HG02938 (cell line): Measurements from ENCODE around the gene IQSEC1.

Source experiments
- ATAC-seq: cut with Tn5 transposase; IDR thresholded peaks from one replicate; pipeline ENCODE4 v1.9.1; 2021; ENCODE audit warnings: mild to moderate bottlenecking, moderate library complexity; ENCODE audit not compliant: unreplicated experiment

IQSEC1 gene

DNA sequence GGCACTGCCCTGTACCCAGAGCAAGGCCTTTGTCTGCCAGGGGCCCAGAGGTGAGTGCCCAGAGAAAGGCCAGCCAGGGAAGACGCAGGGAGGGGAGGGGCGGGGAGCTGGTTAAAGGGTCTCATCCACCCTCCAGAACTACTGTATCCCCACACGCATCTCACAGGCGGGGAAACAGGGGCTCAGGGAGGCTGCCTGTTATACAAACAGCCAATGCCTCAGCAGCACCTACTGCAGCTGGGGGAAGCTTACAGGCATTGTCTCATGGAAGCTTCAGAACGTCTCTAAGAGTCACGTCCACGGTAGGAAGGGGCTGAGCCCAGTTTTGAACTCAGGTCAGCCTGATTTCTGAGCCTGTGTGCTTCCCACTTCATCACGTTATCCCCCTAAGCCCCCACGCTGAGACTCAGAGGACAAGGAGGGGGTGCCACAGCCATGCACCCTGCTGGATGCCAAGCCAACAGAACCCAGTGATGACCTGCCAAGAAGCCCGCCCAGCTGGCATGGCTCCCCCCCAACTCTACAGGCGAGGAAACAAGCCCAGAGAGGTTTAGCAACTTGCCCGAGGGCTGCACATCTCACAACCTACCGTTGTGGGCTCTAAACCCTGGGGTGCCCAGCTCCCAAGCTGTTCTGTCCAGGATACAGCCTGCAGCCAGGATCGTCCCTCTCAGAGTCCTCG is 54.5 kb downstream of the IQSEC1 start:
- ATAC-seq = no peak

DNA sequence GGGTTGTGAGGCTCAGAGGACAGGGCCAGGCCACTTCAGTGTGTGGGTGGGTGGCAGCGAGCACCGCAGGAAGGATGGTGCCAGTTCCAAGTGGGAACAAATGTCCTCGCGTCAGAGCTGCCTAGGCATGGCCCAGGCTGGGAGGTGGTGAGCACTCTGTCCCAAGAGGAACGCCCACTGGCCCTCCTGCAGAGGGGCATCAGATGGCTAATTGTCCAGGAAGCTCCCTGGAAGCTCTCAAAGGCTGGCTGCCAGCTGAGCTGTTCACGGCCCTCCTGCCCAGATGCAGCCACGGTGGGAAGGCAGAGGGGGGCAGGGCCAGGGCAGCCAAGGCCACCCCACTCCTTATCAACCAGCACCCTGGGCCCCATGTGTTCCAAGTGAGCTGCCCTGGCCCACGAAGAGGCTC is 55.2 kb downstream of the IQSEC1 start:
- no peak for ATAC-seq

DNA sequence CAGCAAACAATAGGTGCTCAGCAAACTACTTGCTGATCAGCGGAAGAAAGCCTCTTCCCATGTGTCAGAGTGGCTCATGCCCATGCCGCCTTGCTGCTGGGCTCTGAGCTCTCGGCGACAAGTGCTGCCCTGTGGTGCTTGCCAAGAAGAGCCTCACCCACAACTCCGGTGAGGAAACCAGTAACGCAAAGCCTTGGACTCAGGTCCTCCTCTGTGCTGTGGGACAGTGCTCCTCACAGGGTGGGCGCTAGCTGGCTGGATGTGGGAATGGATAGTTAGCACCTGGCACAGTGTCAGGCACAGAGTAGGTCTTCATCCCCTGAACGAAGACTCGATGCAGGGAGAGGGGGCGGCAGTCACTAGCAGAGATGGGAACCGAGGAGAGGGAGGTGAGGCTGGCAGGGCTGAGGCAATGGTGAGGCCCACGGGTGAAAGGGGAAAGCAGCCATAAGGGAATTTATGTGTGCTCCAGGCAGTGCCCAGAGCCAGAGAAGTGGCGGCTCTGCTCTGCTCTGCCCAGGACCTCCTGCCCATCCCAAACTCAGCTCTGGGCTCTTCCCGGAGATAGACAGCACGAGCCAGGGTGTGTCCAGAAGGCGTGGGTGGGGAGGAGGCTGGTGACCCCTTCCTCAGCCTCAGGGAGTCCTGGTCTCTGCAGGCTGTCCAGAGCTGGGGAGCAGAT is 55.7 kb downstream of the IQSEC1 start:
- ATAC-seq = no peak

DNA sequence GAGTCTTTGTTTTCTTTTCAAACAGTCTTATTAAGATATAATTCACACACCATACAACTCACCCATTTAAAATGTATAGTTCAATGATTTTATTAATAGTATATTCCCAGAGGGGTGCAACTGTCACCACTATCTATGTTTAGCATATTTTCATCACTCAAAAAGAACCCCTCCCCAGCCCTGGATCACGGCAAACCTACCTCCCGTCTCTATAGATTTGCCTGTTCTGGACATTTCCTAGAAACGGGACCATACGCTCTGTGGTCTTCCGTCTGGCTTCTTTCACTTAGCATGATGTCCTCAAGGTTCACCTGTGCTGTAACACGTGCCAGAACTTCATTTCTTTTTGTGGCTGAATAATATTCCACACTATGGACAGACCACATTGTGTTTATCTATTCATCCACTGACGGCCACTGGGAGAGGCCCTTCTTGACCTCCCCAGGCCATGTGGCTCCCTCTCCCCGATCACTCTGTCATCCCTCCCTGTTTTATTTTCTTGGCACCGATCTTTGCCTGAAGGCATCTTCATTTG is 56.4 kb downstream of the IQSEC1 start:
- ATAC-seq = no peak

DNA sequence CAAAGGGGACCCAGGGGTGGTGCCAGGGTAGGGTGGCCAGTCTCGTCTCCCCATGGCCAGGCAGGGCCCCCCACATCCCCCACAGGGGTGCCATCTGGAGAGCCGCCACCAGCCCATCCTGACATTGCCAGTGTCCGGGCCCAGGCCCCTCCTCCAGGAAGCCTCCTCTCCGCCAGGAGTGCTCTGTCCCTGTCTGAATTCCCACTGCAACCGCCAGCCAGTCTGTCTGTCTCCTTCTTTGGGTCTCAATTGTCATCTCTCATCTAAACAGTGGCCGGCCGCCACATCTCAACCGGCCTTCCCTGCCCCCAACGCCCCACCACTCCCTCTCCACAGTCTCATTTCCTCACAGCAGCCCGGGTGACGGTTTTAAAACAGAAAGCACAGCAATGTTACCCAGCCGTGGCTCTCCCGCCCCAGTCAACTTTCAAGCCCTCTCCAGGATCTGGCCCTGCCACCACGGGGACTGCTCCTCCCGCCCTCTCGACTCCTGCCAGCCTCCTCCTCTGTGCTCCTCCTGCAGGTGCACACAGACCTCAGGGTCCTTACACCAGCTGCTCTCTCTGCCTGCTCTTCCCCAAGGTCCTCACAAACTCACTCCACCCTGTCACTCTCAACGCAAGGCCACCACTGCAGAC is 57.0 kb downstream of the IQSEC1 start:
- peak; percentile 32 for ATAC-seq

DNA sequence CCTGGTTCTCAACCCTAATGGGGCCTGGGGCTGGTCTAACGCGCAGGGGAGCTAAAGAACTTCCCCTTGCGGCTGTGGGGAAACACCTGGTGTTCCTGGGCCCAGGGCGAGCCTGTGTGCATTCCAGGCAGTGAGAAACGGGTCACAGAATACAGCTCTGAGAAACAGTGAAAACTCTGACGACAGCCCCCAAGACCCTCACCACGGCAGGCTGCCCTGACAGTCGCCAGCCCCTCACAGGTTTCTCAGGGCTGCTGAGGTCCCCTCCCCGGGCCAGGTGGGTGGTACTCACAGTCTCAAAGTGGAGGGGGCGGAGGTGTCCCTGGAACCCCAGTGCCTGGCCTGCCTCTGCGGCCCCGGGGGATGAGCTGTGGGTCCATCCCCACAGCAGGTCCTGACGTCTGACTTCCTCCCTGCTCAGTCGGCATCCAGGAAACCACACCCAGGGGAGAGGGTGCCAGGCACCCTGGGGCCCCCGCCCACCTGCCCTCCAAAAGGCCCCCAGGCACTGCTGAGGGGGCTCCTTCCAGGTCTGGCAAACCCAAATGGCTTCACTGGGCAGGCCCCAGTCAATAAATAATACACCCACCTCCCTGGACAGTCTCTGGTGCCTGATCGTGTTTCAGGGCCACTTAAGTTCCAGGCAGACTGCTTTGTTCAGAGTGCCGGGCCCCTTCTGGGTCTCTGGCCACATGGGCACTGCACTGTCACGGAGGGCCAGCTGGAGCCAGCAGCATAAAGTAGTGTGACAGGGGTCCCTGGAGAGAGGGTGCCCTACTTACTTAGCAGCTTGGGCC is 57.7 kb downstream of the IQSEC1 start:
- ATAC-seq = no peak

DNA sequence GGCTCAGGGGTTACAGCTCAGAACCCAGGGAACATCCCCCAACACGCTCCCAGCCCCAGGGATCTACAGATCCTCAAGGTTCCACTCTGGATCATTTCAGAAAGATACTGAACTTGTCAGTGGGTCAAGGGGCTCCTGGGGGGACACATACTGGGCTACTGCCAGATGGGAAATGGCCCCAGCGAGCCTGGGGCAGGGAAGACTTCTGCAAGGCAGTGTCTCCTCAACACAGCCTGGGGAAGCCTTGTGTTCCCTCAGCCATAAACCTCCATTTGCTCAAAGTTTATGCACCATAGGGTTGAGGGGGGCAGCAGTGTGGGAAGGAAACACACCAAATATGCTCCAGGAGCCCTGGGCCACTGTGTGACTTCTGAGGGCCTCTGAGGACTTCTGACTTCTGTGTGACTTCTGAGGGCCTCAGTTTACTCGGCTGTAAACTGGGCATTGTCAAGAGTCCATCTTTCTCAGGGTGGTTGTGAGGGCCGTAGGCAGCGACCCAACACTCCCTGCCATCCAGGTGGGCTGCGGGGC is 58.4 kb downstream of the IQSEC1 start:
- ATAC-seq = no peak

DNA sequence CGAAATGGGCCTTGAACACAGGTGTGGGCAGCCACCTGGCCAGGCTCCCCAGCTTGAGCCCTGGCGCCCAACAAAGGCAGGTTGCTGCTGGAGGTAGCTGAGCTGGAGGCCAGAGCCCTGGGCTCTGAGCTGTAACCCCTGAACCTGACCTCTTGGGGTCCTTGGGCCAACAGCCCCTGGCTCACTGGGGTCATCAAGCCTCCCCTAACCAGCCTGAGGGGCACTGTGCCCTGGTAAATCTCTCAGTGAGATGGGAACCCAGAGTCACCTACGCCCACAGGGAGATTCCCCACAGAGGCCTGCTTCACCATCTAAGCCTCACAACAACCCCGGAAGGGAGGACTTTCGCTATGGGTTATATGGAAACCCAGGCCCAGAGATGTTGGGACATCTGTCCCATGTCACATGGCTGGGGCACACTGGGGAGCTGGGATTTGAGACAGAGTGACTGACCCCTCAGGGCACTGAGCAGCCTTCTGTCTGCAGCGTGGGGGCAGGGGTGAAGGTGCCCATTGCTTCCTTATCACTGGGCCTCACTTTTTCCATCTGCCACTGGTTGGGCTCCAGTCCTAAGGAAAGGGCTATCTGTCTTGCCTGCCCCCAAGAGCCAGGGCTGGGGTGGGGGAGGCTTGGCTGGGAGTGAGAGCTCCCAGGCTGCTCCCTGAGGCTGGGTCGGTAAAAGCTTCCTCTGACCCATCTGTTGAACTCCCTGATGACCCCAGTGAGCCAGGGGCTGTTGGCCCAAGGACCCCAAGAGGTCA is 59.1 kb downstream of the IQSEC1 start:
- ATAC-seq = no peak

DNA sequence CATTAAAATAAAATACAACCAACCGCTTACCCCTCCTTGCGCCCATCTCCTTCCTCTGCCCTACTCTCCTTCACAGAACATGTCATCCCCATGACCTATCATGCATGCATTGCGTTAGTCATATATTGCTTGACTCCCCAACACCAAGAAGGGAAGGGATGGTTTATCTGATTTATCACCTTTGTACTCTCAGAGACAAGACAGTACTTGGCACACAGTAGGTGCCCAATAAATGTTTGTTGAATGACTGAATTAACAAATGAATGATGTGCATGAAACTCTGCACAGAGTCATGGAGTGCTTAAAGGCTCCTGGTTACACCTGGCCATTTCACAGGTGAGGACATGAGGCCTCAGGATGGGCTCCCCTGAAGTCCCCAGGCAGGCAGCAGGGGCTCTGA is 59.7 kb downstream of the IQSEC1 start:
- no peak for ATAC-seq

DNA sequence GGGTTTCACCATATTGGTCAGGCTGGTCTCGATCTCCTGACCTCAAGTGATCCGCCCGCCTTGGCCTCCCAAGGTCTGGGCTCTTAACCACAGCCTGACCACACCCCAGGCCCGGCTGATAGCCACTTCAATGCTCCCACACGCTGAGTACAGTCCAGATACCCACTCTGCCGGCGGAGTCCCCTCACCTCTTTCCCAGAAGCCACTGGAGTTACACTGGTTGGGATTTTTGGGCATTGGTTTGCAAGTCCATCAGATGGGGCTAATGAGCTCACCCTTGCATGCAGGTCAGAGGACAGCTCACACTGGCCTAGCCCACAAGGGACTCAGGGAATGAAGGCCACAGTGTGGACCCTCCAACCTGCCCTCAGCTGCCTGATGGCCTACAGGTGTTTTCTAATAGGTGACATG is 60.1 kb downstream of the IQSEC1 start:
- no peak for ATAC-seq

DNA sequence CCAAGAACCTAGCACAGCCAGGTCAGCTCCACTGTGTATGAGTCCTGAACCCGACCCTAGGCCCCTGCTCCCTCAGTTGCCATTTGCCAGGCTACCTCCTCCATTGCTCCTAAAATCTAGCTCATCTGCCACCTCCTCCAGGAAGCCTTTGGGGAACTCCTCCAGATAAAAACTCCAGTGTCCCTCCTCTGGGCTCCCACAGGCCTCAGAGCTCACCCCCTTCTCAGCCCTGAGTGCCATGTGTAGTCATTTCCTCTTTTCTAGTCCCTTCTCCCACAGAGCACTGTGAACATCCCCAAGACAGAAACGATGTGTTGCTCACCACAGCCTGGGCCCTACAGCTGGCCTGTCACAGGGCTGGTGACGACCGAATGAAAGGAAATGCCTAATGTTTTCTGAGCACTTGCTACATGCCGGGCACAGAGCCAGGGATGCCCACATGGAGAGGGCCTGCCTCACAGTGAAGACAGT is 61.0 kb downstream of the IQSEC1 start:
- ATAC-seq = peak; percentile 28

DNA sequence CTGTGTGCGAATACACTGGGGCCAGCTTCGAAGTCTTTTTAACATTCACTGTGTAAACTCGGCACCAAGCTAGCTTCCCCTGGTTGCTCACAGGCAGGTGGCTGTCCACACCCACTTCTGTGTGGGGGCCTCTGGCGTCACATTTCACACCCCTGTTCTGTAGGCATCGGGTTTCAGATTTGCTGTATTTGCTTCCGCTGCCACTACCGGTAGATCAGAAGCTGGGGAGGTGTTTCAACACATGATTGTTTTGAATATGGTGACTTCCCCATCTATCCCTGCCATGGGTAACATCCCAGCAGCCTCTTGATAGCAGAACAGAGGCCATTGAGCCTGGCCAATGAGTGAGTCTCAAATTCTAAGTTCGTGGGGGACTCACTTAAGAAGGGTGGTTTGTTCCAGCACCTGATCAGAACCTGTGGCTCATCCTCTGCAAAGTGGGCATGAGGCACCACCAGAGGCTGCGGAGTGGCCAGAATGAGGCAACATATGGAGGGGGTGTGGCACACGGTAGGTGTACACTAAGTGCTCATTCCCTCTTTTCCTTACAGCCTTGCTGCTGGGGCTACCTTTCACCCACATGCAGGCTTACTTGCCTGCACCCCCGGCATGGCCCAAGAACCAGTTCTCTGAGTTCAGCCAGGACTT is 61.5 kb downstream of the IQSEC1 start:
- peak; percentile 41 for ATAC-seq

DNA sequence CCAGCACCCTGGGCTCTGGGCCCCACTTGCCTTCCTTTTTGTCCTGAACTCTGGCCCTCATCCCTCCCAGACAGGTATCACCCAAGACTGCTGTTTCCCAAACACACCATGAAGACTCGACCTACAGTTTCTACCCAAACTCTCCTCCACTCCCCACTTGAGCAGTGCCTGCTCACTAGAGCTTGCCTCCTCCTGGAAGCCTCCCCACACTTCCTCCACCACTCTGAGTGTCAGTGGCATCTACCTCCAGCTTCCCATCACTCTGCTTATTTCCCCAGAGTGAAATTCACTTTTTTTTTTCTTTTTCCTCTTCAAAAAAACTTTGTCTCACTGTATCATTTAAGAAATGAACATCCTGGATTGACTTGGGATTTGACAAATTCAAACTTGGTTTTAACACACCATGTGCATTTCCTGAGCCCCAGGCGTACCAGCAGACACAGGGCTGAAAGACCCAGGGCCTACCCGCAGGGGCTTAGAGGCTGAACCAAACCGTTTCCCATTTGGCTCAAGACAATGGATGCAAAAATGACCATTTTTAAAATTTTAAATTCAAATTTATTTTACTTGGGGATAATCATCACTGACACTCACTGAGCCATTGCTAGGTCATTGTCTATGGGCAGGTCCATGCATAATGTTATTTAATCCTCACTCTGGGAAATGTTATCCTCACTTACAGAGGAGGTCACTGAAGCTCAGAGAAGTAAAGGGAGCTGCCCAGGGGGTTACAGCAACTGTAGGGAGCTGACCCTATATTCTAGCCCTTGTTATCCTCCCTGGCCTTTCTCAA is 62.3 kb downstream of the IQSEC1 start:
- no peak for ATAC-seq

DNA sequence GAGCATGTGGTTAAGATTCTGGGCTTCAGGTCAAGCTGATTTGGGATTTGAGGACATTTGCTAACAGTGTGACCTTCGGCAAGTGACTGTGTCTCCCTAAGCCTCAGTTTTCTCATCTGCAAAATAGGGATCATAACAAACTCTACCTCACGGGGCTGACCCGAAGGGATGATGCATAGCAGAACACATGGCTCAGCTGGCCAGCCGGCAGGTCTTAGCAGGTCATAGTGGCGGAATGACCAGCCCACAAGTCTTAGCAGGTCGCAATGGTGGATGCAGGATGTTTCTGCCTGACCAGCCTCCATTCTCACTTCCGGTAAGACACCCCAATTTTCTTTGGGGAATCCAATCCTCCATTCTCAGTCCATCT is 63.3 kb downstream of the IQSEC1 start:
- ATAC-seq = no peak

DNA sequence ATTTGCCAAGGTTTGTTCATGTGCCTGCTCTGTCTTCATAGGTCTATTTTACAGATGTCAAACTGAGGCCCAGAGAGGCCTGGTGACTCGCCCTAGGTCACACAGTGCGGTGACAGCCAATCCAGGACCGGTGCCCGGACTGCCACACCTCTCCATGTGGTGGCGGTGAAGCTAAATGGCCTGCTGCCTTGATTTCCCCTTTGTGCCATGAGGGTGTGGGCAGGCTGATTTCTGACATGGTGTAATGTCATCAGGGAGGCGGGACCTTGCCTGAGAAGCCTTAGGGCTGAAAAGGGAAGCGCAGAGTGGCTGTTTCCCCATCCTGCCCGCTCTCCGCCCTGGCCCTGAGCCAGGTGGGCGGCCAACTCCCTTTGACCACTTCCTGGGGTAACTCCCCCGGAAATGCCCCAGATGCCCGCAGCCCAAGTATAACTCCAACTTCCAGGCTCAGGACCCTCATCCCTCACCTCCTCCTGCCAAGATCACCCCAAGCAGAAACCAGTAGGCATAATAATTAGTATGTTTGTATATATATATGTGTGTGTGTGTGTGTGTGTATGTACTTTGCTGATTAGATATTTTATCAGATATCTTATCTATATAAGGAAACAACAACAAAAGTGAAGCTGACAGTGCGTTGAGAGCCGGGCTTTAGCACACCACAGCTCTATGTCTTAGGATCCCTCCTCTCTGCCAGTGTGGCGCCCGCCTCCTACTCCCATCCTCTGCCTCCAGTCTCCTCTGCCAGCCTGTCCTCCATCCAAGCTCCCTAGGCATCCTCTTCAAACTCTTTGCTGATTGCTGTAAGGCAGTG is 63.9 kb downstream of the IQSEC1 start:
- no peak for ATAC-seq

DNA sequence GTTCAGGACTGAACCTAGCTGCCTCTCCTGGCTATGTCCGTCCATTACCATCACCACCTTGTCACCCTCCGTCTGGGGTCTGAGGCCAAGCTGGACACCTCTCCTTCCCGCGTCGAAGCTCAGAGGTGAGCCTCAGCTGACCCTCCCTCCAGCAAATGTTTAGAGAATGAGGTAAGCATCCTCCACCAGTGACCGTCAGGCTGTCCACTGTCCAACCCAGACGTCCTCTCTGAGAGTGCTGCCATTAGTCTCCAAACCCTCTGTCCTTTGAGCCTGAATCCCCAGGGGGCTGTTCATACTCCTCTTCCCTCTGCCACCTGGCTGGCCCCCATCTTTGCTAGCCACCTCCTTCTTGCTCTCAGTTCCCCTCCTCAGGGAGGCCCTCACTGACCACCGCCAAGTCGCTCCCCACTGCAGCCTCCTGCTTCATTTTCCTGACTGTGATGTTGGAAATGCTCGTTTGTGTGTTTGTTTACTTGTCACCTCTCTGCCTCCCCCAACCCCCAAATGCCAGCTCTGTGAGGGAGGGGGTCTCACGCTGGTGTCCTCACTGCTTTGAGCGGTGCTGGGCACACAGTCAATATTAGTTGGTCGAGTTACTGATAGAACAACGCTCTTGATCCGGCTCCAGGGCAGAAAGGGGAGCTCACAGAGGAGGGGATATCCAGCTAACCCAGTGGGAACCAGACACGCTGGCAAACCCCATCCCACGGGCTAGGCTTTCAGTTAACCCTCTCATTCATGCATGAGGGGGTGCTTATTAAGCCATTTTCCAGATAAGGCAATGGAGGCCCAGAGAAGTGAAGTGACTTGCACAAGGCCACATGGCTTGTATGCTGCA is 64.9 kb downstream of the IQSEC1 start:
- no peak for ATAC-seq
